Calu3 (cell line): ENCODE results near the gene BOK. TPM values are rescaled to one million over a fixed set of nuclear protein-coding genes. Genes with fewer than 3 reads are reported as not detected.

ENCODE experiments used
- BruUV-seq: library from RNA; stranded (reverse); fragments of 400-500 nt; replicated peaks from 2 replicates; lab custom pipeline; 2021; lab: Mats Ljungman, UMichigan
- CTCF ChIA-PET: fragments of 300-600 bp; sonication (Branson Sonifier 250); formaldehyde crosslinking; loops from one replicate; lab custom pipeline; 2022; ENCODE audit warnings: antibody characterized with exemption; lab: Charles Lee
- DNase-seq: peaks from one replicate; pipeline ENCODE4 v3.0.0; 2022
- H3K27ac Mint-ChIP-seq: one replicate; pipeline ENCODE4 v1.8.0; 2022; ENCODE audit warnings: mixed read lengths; ENCODE audit not compliant: unreplicated experiment
- H3K27me3 Mint-ChIP-seq: one replicate; pipeline ENCODE4 v1.8.0; 2022; ENCODE audit warnings: mixed read lengths; ENCODE audit not compliant: unreplicated experiment
- H3K36me3 Mint-ChIP-seq: one replicate; pipeline ENCODE4 v1.8.0; 2022; ENCODE audit warnings: mild to moderate bottlenecking, moderate library complexity, mixed read lengths; ENCODE audit not compliant: insufficient read depth, unreplicated experiment
- H3K4me1 Mint-ChIP-seq: one replicate; pipeline ENCODE4 v1.8.0; 2022; ENCODE audit warnings: mild to moderate bottlenecking, low read depth, mixed read lengths; ENCODE audit not compliant: unreplicated experiment
- H3K4me3 Mint-ChIP-seq: one replicate; pipeline ENCODE4 v1.8.0; 2022; ENCODE audit warnings: mild to moderate bottlenecking, low read depth, moderate library complexity, mixed read lengths; ENCODE audit not compliant: unreplicated experiment
- H3K9me3 Mint-ChIP-seq: one replicate; pipeline ENCODE4 v1.8.0; 2022; ENCODE audit warnings: low read depth, mixed read lengths; ENCODE audit not compliant: unreplicated experiment
- CTCF ChIP-seq: fragments of 200-600 bp; IDR thresholded peaks from one replicate; pipeline ENCODE4 v1.8.0; 2022; ENCODE audit warnings: antibody characterized with exemption; ENCODE audit not compliant: unreplicated experiment
- intact Hi-C: fragments of 100-400 bp; cut with micrococcal nuclease; formaldehyde crosslinking; loops from one replicate; pipeline ENCODE4 v1.10.0; 2022; ENCODE audit not compliant: unreplicated experiment
- total RNA-seq: library from RNA; stranded (reverse); gene quantifications from 2 replicates; pipeline ENCODE4 v1.2.3, GENCODE V29; 2022

The BOK gene
- total RNA-seq, 1 experiment from 2014 or later = 30.1 TPM

DNA sequence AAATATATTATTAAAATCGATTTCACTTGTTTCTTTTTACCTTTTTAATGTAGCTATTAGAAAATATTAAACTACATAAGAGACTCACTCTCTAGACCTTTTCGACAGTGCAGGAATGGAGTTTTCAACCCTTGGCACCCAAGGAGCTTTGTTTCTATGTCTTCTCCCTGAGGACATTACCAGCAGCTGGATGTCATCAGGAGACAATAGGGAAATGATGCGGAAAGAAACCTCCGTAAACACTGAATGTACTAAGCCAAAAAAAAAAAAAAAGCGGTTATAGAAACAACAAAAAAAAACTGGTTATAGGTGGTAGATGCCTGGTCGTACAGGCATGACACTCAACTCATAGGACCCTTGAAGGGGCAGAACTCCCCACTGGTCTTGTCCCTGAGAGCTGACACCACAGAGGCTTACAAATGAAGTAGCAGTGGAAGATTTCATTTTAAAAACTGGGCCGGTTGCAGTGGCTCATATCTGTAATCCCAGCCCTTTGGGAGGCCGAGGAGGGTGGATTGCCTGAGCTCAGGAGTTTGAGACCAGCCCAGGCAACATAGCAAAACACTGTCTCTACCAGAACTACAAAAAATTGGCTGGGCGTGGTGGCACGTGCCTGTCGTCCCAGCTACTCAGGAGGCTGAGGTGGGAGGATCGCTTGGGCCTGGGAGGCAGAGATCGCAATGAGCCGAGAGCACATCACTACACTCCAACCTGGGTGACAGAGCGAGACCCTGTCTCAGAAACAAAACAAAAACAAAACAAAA is 54.7 kb downstream of the BOK start:
- CTCF ChIA-PET = no interaction called here
- intact Hi-C loops = no loop called here
- H3K27ac Mint-ChIP-seq = no peak overlapping the region
- BruUV-seq = no TSS peak
- no peak for DNase-seq
- peaks cover 18% of the 10 kb centered on the region for H3K36me3 Mint-ChIP-seq
- peaks cover 17% of the 10 kb centered on the region for H3K4me1 Mint-ChIP-seq
- no peaks in the 10 kb centered on the region for H3K9me3 Mint-ChIP-seq
- no peaks in the 10 kb centered on the region for H3K27me3 Mint-ChIP-seq
- no peak for TF ChIP-seq CTCF
- no peak overlapping the region for H3K4me3 Mint-ChIP-seq

DNA sequence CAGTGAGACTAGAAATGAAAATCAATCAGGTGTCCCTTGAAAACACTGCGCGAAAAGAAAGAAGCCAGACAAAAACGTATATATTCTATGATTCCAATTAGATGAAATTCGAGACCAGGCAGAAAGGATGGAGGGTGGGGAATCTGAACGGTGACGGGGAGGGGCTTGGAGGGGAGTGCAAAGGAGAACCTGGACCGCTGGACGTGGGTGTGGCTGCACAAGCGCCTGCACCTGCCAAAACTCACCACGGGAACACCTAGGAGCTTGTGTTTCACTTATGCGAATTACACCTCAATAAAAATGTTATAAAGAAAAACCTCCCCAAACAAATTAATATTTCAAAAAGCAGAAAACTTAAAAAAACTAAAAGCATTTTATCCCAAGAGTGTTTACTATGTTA is 56.5 kb downstream of the BOK start:
- BruUV-seq = no TSS peak
- no peak for TF ChIP-seq CTCF
- intact Hi-C loops = no loop called here
- Mint-ChIP-seq H3K27ac (no peak overlapping the region), H3K4me3 (no peak overlapping the region), H3K4me1 (peaks cover 18% of the 10 kb centered on the region), H3K36me3 (peaks cover 19% of the 10 kb centered on the region), H3K9me3 (no peaks in the 10 kb centered on the region), H3K27me3 (no peaks in the 10 kb centered on the region)
- no peak for DNase-seq
- CTCF ChIA-PET = no interaction called here

- intact Hi-C loops = no loop called here
- Mint-ChIP-seq H3K9me3 (no peaks in the 10 kb centered on the region), H3K27ac (no peak overlapping the region), H3K36me3 (peaks cover 19% of the 10 kb centered on the region), H3K4me1 (peaks cover 18% of the 10 kb centered on the region), H3K27me3 (no peaks in the 10 kb centered on the region), H3K4me3 (no peak overlapping the region)
- TF ChIP-seq CTCF = no peak
- BruUV-seq = no TSS peak
- no peak for DNase-seq
- CTCF ChIA-PET = interaction anchor here (0.6 kb wide), 1 partner anchor 435 kb away, joined by 4 read pairs; no protein-coding TSS in a partner anchor
Measured at GRCh38 chr2:241615522-241616052, 57.0 kb downstream of the BOK start.

GRCh38 chr2:241616168-241617125 is 57.9 kb downstream of the BOK start:
- no TSS peak for BruUV-seq
- Mint-ChIP-seq H3K4me3 (no peak overlapping the region), H3K36me3 (peaks cover 19% of the 10 kb centered on the region), H3K27me3 (no peaks in the 10 kb centered on the region), H3K27ac (no peak overlapping the region), H3K4me1 (peaks cover 19% of the 10 kb centered on the region), H3K9me3 (no peaks in the 10 kb centered on the region)
- no peak for DNase-seq
- CTCF ChIA-PET = interaction anchor here (0.6 kb wide), 1 partner anchor 12 kb away, joined by 7 read pairs; no protein-coding TSS in a partner anchor
- no peak for TF ChIP-seq CTCF
- intact Hi-C loops = no loop called here
